Suprapubic skin (tissue), 4 donors: Measurements from ENCODE around the gene ZBTB45. TPM values are rescaled to one million over a fixed set of nuclear protein-coding genes. Genes with fewer than 3 reads are reported as not detected.

Experiments used
- DNase-seq, 2 donors: peaks; one replicate each; pipeline ENCODE4 v3.0.0-alpha.2; 2019; ENCODE audit warnings: low spot score in 2 of 2
- H3K27ac ChIP-seq: fragments of 200-600 bp; sonication (generic); one replicate; pipeline ENCODE4 v1.5.1; 2019
- H3K27me3 ChIP-seq: fragments of 200-600 bp; sonication (generic); one replicate; pipeline ENCODE4 v1.5.1; 2019
- H3K36me3 ChIP-seq: fragments of 200-600 bp; sonication (generic); one replicate; pipeline ENCODE4 v1.5.1; 2019
- H3K4me1 ChIP-seq: fragments of 200-600 bp; sonication (generic); one replicate; pipeline ENCODE4 v1.5.1; 2019
- H3K4me3 ChIP-seq: fragments of 200-600 bp; sonication (generic); one replicate; pipeline ENCODE4 v1.5.1; 2019; ENCODE audit warnings: mild to moderate bottlenecking
- H3K9me3 ChIP-seq: fragments of 200-600 bp; sonication (generic); one replicate; pipeline ENCODE4 v1.5.1; 2019
- CTCF ChIP-seq, 2 donors: fragments of 200-600 bp in 1 of 2; fragments of 450-650 bp in 1 of 2; sonication (generic) in 1 of 2; IDR thresholded peaks; one replicate each; pipeline ENCODE4 v1.5.1; 2016 to 2019; ENCODE audit warnings: antibody characterized with exemption in 2 of 2, mild to moderate bottlenecking in 1 of 2, moderate library complexity in 1 of 2
- EP300 ChIP-seq: sonication (generic); formaldehyde crosslinking; IDR thresholded peaks from one replicate; pipeline ENCODE4 v1.6.1; 2017; ENCODE audit warnings: antibody characterized with exemption
- POLR2A ChIP-seq, 2 donors: fragments of 450-650 bp; IDR thresholded peaks; one replicate each; pipeline ENCODE4 v1.6.1; 2017; ENCODE audit warnings: antibody characterized with exemption in 2 of 2, mild to moderate bottlenecking in 2 of 2, moderate library complexity in 2 of 2
- POLR2AphosphoS5 ChIP-seq, 3 donors: sonication (generic); formaldehyde crosslinking; IDR thresholded peaks; one replicate each; pipeline ENCODE4 v1.6.1; 2017; ENCODE audit warnings: antibody characterized with exemption in 3 of 3
- WGBS: methylation state at CpG from one replicate; pipeline ENCODE4 v1.1.5; 2018; 5-methylcytosine and 5-hydroxymethylcytosine counted together
- total RNA-seq, 4 donors: library from RNA; depleted of rRNA; stranded (reverse); fragments of >200 nt; gene quantifications; one replicate each; pipeline ENCODE4 v1.1.0, GENCODE V29; 2016

Gene ZBTB45
- total RNA-seq, 4 donors from 2014 or later = 6.7 to 20.7 (median 15.8) TPM

DNA sequence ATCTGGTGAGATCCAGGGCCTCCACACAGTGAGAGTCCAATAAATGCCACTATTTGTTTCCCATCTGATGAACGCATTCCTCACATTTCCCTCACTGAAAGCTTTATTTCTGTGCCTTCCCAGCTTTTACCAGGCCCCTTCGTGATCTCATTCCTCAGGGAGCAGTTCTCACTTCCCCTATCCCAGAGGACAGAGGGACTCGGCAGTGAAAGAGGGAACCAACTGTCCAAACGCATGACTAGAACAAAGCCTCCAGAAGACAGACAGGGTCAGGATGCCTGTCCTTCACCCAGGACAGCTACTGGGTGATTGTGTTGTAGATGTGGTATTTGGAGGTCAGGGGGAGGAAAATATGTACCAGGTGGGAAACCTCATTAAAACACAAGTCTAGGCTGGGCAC, 2.0 kb upstream of the ZBTB45 start:
- no peak for TF ChIP-seq POLR2AphosphoS5 (IDR thresholded peaks at IDR 0.05)
- no peak for TF ChIP-seq EP300
- TF ChIP-seq POLR2A (IDR thresholded peaks at IDR 0.05) = no peak
- TF ChIP-seq CTCF (IDR thresholded peaks at IDR 0.05) = no peak
- no peak for DNase-seq
- H3K4me3 ChIP-seq = no peak overlapping the region
- H3K9me3 ChIP-seq = no peaks in the 10 kb centered on the region
- H3K36me3 ChIP-seq = peaks cover 7% of the 10 kb centered on the region
- no peak overlapping the region for H3K27ac ChIP-seq
- H3K4me1 ChIP-seq = peaks cover 33% of the 10 kb centered on the region
- no peaks in the 10 kb centered on the region for H3K27me3 ChIP-seq
- WGBS = 66% methylated on average over 4 of the region's 4 CpGs

DNA sequence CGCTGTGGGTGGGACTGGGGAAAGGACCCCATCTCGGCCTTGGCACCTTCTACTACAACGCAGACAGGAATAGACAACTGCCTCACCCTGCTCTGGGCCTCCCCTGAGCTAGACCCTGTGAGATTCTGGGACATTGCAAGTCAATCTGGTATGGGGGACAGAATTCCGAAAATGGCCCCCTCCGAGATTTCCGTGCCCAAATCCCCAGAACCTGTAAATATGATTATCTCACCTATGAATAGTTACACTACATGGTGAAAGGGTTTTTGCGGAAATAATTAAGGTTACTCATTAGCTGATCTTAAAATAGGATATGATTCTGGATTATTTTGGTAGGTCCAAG, 618 bp upstream of the ZBTB45 start:
- Histone ChIP-seq H3K27ac (peak overlapping the region; percentile 97), H3K9me3 (no peaks in the 10 kb centered on the region), H3K4me1 (peaks cover 46% of the 10 kb centered on the region), H3K4me3 (peak overlapping the region; percentile 80), H3K27me3 (no peaks in the 10 kb centered on the region), H3K36me3 (peaks cover 20% of the 10 kb centered on the region)
- WGBS = 16% methylated on average over 4 of the region's 7 CpGs
- DNase-seq = no peak
- TF ChIP-seq EP300 (no peak), CTCF (IDR thresholded peaks at IDR 0.05) (no peak), POLR2A (IDR thresholded peaks at IDR 0.05) (no peak), POLR2AphosphoS5 (IDR thresholded peaks at IDR 0.05) (no peak)

DNA sequence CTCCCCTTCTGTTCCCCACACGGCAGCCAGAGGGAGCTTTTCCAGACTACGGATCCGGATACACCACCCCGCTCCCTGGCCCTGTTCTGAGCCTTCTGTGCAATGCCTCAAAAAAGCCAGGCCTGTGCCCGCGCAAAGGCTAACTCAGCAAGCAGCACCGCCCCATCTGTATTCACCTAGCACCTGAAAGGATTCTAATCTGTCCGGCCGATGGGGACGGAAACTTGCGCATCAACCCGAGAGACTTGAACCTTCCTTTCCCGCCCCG, 589 bp downstream of the ZBTB45 start:
- DNase-seq = peak in 1 of 2 donors; percentile 80
- peak overlapping the region; percentile 80 for H3K4me3 ChIP-seq
- 1% methylated on average over 10 of the region's 14 CpGs for WGBS
- peaks cover 20% of the 10 kb centered on the region for H3K36me3 ChIP-seq
- peak overlapping the region; percentile 97 for H3K27ac ChIP-seq
- no peaks in the 10 kb centered on the region for H3K27me3 ChIP-seq
- no peak for TF ChIP-seq POLR2AphosphoS5 (IDR thresholded peaks at IDR 0.05)
- no peak for TF ChIP-seq POLR2A (IDR thresholded peaks at IDR 0.05)
- no peak for TF ChIP-seq EP300
- TF ChIP-seq CTCF (IDR thresholded peaks at IDR 0.05) = no peak
- peaks cover 58% of the 10 kb centered on the region for H3K4me1 ChIP-seq
- no peaks in the 10 kb centered on the region for H3K9me3 ChIP-seq

DNA sequence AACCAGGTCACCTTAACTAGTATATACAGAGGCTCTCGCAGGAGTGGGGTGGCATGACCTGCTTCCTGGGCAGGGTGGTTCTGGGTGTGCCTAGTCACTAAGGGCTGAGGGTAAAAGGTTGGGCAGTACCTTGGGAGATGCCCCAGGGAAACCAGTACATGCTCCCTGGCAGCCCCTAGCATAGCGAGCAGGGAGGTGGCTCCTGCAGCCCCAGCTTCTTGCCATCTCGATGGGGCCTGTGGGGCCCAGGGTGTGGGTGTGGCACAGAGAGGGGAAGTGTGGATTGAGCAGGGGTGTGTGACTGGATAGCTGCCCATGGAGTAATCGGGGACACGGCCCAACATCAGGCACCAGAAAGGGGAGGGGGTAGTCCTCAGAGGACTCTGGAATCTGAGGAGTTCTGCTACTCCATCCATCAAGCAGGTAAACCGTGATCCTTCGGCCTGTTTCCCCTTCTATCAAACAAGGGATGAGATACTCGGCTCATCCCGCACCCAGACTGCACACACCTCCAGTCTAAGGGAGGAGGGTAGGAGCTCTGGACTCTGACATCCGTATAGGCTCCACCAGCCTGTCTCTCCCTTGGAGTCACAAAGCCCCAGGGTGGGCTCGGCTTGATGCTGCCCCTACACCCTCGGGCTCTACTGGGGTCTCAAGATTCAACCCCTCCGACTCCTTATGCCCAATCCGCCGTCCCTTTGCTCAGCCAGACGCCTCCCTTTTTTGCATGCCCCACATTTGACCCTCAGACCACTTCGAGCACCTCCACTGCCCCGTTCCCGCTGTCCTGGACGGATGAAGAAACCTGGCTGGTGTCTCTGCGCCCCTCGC, 1.1 kb downstream of the ZBTB45 start:
- TF ChIP-seq EP300 = no peak
- TF ChIP-seq CTCF (IDR thresholded peaks at IDR 0.05) = peak; percentile 33 to 62
- H3K4me1 ChIP-seq = peaks cover 62% of the 10 kb centered on the region
- DNase-seq = no peak

GRCh38 chr19:58516964-58517833, 2.4 kb downstream of the ZBTB45 start:
- no peak for DNase-seq
- no peak for TF ChIP-seq EP300
- no peak for TF ChIP-seq POLR2A (IDR thresholded peaks at IDR 0.05)
- TF ChIP-seq CTCF (IDR thresholded peaks at IDR 0.05) = no peak
- no peak for TF ChIP-seq POLR2AphosphoS5 (IDR thresholded peaks at IDR 0.05)
- H3K27ac ChIP-seq = no peak overlapping the region
- H3K4me1 ChIP-seq = peaks cover 64% of the 10 kb centered on the region
- WGBS = 93% methylated on average over 41 of the region's 65 CpGs
- no peaks in the 10 kb centered on the region for H3K27me3 ChIP-seq
- H3K4me3 ChIP-seq = peak overlapping the region; percentile 80
- peaks cover 20% of the 10 kb centered on the region for H3K36me3 ChIP-seq
- H3K9me3 ChIP-seq = no peaks in the 10 kb centered on the region

More for the DNA sequence above, 1.1 kb downstream of the ZBTB45 start:
- H3K27me3 ChIP-seq = no peaks in the 10 kb centered on the region
- peak overlapping the region; percentile 97 for H3K27ac ChIP-seq
- no peaks in the 10 kb centered on the region for H3K9me3 ChIP-seq
- H3K4me3 ChIP-seq = peak overlapping the region; percentile 80
- 2% methylated on average over 17 of the region's 22 CpGs for WGBS
- H3K36me3 ChIP-seq = peaks cover 20% of the 10 kb centered on the region
